IPS DF 4.7 (cell line): Measurements from ENCODE around the gene FLAD1.

Experiments used
- DNase-seq: peaks from one replicate; pipeline ENCODE4 v3.0.0-alpha.2; 2013; ENCODE audit warnings: low spot score; ENCODE audit errors: extremely low read depth

FLAD1 gene

GRCh38 chr1:155034318-155035208 lies 51.4 kb downstream of the FLAD1 start:
- no peak for DNase-seq

- no peak for DNase-seq
Observed at GRCh38 chr1:155035936-155036335, 52.8 kb downstream of the FLAD1 start.

DNA sequence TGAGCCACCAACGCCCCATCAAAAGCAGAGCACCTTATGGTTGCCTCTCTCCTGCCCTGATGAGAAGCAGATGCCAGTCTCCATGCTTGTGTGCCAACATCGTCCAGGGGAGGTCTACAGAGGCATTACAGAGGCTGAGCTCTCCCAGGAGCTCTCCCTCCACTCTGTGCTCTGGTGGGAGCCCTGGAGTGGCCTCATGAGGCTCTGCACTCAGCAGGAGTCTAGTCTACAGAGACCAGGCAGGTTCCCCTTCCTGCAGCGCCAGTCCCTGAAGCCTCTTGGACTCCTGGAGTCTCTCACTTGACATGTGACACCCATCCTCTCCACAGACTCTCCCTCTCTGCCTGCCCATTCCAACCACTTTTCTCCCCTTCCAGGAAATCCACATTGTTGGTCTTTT lies 53.9 kb downstream of the FLAD1 start:
- no peak for DNase-seq

- no peak for DNase-seq
Observed at GRCh38 chr1:155037851-155038441, 54.8 kb downstream of the FLAD1 start.

- DNase-seq: no peak
Observed at GRCh38 chr1:155038602-155039307, 55.6 kb downstream of the FLAD1 start.

GRCh38 chr1:155039308-155039669 lies 56.1 kb downstream of the FLAD1 start:
- no peak for DNase-seq

DNA sequence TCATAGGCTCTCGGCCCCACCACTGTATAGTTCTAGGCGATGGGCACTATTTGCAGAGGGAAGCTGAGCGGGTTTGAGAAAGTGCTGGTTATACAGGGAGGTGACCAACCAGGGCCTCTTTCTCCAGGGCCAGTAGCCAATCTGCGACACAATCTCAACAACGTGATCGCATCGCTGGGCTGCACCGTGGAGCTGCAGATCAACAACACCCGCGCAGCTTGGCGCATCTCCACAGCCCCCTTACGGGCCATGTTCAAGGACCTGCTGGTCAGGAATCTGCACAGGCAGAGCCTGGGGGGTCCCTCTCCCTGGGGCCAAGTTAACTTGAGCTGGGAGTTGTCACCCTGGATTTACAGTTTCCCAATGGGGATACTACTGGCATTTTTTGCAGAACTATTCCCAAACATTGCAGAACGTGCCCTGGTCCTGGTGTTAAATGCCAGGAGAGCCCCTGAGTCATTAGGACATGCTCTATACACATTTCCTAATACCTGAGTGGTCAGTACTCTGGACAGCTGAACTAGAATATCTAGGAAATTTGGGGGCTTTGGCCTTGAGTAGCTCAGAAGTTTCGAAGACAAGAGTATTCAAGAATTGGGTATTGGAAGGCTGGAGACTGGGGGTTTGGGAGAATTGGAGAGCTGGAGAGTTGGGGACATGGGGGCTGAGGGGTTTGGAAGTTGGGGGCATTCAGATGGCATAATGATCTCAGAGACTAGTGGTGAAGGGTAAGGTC lies 57.4 kb downstream of the FLAD1 start:
- no peak for DNase-seq
